Prostate gland (tissue), 2 donors: ENCODE measurements around the gene NRXN3.

Source experiments
- POLR2AphosphoS5 ChIP-seq: sonication (generic); formaldehyde crosslinking; IDR thresholded peaks from one replicate; pipeline ENCODE4 v1.6.1; 2017; ENCODE audit warnings: antibody characterized with exemption
- TF ChIP-seq, protein P1 (sequence below), 4 experiments: fragments of 200-600 bp in 2 of 4; fragments of 450-650 bp in 2 of 4; sonication (generic) in 2 of 4; IDR thresholded peaks; 1 replicate in 3 of 4; 2 replicates in 1 of 4; pipeline ENCODE4 v1.5.1; 2016 to 2019; ENCODE audit warnings: antibody characterized with exemption in 4 of 4, mild to moderate bottlenecking in 2 of 4, moderate library complexity in 2 of 4

DNA sequence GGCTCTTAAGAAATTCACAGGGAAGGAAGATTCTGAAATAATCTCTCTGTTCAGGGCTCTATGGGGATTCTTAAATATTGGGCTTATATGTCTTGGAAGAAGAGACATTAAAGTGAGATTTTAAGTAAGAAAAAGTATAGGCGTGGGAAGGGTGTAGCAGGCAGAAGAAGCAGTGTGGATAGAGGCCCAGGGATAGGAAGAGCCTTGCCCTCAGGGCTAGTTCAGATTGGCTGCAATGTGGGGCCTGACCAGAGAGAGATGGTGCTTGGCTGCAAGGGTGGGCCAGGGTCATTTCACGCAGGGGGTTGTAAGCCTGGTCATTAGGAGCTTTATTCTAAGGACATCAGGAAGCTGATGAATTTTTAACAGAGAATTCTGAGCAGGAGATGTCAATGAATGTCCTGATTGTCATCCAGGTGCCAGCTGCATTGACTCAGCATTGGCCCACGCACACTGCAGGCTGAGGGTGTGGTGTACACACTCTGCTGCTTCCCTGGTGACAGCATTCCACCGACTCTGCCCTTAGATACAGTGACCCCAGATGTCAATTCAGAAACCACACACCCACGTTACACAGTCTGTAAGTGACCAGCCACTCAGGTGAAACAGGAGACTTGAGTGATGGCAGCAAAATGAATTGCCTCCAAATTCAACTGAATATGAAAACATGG is 582.5 kb downstream of the NRXN3 start:
- TF ChIP-seq, protein P1, sequence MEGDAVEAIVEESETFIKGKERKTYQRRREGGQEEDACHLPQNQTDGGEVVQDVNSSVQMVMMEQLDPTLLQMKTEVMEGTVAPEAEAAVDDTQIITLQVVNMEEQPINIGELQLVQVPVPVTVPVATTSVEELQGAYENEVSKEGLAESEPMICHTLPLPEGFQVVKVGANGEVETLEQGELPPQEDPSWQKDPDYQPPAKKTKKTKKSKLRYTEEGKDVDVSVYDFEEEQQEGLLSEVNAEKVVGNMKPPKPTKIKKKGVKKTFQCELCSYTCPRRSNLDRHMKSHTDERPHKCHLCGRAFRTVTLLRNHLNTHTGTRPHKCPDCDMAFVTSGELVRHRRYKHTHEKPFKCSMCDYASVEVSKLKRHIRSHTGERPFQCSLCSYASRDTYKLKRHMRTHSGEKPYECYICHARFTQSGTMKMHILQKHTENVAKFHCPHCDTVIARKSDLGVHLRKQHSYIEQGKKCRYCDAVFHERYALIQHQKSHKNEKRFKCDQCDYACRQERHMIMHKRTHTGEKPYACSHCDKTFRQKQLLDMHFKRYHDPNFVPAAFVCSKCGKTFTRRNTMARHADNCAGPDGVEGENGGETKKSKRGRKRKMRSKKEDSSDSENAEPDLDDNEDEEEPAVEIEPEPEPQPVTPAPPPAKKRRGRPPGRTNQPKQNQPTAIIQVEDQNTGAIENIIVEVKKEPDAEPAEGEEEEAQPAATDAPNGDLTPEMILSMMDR (IDR thresholded peaks at IDR 0.05), result no peak
- no peak for TF ChIP-seq POLR2AphosphoS5
